COR-L47 (cell line): ENCODE results near the gene CCDC9.
"Not testable (repeated sequence)": the region's sequence is repeated elsewhere in the genome, so short reads cannot be mapped to it uniquely, and the experiment has no call there.

Experiments used
- DNase-seq: peaks from one replicate; lab custom pipeline; 2025; lab: John Stamatoyannopoulos, UW

Gene CCDC9

DNA sequence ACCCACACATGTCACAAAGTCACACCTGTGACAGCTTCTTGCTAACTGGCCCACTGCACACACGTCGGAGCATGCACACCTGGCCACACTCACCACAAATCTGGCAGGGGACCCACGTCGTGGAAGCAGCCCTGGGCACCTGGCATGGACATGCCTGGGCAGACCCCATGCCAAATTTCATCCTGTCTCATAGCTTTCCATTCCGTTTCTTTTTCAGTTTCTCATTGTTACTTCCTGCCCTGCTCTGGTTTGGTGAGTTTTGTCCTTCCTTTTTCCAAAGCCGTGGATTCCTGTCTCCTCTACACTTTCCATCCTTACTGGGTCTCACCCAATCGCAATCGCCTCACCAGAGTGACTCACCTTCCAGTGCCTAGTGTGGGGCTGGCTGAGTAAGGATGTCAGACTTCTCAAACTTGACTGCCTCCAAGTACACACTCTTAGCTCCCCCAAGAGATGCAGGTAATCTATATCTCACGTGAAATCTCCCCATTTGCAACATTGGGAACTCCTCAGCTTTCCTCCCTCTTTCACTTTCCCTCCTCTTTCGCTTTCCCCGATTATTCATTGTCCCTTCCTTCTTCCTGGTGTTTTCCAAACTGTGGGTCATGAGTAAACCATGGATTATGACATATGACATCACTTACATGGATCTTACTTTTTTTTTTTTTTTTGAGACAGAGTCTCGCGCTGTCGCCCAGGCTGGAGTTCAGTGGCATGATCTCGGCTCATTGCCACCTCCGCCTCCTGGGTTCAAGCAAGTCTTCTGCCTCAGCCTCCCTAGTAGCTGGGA, 23.7 kb upstream of the CCDC9 start:
- DNase-seq = no peak

DNA sequence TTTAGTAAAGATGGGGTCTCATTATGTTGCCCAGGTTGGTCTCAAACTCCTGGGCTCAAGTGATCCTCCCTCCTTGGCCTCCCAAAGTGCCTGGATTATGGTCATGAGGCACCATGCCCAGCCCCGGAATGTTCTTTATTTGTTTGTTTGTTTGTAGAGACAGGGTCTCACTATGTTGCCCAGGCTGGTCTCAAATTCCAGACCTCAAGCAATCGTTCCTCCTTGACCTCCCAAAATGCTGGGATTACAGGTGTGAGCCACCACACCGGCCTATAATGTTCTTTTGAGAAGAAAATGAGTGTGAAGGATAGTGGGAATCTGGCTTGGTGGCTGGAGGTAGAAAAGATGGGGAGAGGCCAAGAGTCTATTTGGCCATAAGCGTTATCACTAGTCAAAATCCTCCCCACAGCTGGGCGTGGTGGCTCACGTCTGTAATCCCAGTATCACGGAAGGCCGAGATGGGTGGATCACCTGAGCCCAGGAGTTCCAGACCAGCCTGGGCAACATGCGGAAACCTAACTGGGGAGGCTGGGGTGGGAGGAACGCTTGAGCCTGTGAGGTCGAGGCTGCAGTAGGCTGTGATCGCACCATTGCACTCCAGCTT, 20.2 kb upstream of the CCDC9 start:
- DNase-seq = no peak

GRCh38 chr19:47239152-47239551, 17.2 kb upstream of the CCDC9 start:
- DNase-seq = no peak

DNA sequence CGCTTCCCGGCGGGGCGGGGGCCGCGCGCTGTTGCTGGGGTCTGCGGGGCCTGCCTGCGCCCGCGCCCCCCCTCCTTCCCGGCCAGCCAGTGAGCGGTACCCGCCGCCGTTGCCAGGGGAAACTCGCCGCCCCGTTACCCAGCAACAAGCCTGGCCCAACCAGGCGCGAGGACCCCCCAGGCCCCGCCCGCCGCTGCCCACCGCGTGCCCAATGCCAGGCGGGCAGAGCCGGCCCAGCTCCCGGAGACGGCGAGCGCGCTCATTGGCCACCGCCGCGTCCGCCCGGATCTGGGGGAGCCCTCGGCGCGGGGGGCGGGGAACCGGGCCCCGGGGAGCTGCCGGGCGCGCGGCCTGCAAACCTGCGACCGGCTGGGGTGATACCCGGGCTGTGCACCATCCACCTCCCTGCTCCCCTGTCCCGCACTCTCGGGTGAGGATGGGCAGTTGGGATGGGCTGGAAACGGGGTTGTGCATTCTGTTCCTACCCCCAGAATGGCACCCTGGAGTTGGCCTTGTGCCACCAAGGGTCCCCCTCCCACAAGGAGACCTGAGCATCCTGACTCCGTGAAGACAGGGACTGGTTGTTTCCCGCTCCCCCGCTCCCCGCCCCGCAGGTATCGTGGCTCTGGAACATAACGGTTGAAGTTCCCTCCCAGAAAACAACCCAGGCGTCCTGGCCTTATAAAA, 16.6 kb upstream of the CCDC9 start:
- peak; percentile 89 for DNase-seq

DNA sequence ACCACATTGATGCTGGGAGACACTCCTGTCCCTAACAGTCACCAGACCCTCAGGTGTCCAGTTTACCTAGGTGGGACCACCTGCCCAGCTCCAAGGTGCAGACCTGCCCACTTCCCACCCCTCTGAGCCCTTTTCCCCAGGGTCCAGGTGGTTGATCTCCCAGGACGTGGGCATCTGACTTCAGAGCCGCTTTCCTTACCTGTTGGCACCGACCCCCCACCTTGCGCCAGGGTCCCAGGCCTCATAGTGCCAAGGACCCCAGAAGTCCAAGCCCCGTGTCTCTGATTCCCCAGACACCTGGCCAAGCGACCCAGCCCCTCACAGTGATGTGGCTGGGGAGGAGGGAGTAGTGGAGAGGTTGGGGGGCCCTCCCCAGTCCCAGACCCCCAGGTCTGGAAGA, 15.8 kb upstream of the CCDC9 start:
- DNase-seq = no peak

DNA sequence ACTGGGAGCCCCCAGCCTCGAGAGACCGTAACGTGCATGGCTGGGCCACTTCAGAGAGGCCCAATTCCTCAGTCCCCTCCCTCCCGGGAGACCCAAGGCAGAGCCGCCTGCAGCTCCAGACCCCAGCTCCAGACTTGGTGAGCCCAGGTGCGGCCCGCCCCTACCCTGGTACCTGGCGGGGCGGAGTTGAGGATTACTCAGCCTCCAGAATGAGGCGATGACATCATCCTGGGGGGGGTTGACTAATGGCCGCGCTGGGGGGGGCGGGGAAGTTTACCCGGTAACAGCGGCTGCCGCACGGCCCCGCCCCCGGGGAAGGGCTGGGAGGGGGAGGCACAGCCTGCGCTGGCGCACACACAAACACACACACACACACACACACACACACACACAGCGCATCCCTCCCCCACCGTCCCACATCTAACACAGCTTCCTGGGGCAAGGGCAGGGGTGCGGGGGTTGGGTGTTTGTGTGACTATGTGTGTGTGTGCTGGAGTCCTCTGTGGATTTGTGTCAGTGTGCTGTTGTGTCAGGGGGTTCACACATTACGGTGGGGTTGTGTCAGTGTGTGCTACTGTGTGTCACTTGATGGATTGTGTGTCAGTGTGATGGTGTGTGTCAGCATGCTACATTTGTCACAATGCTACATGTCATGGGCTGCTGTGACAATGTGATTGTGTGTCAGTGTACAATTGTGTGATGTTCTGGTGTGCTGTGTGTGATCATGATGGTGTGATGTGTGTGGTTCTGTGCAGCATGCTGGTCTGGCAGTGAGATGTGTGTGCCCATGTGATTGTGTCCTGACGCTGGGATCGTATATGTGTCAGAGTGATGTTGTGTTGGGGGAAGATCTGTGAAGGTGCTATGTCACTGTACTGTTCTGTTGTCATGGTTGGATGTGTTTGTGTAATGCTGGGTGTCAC, 15.1 kb upstream of the CCDC9 start:
- DNase-seq = peak; percentile 92

DNA sequence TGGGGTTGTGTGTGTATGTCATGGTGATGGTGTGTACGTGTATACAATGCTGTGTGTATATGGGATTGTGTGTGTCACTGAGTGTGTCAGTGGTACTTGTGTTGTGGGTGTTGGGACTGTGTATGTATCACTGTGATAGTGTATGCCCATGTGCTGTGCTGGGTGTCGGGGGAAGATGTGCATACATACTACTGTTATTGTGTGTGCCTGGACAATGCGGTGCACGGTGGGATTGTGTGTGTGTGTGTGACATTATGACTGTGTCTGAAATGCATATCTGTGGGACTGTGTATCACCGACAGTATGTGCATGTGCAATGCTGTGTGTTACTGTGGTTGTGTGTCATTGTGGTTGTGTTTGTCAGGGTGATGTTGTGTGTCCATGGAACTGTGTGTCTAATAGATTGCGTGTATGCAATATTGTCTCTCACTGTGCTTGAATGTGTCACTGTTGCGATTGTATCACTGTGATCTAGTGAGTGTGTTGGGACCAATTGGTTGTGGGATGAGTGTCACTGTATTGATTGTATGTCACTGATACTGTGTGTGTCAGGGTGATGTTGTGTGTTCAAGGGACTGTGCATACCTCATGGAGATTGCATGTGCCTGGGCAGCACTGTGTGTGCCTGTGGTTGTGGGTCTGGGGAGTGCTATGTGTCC, 14.3 kb upstream of the CCDC9 start:
- no peak for DNase-seq

GRCh38 chr19:47243364-47243775, 13.0 kb upstream of the CCDC9 start:
- no peak for DNase-seq

GRCh38 chr19:47243776-47244547, 12.4 kb upstream of the CCDC9 start:
- peak; percentile 89 for DNase-seq

DNA sequence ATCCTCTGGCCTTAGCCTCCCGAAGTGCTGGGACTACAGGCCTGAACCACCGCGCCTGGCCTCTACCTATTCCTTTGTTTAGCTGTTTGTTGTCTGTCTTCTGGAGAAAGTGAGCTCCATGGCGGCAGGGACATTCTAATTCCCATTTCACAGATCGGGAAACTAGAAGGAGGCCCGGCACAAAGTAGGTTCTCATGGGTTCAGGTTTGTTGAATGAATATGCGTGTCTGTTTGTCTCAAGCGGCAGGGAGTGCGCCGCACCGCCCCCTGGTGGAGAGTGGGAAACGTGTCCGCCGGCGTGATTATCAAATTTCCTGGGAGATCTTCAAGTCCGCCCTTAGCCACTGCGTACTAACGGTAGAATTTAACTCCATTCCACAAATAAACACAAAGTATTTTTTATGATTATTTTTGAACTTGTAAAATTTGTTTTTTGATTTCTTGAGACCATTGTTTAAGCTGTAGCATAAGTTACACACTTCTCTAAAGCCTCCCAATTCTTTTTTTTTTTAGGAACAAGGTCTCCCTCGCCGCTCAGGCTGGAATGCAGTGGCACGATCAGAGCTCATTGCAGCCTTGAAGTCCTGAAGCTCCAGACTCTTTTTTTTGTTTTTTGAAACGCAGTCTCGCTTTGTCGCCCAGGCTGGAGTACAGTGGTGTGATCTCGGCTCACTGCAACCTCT, 8.9 kb upstream of the CCDC9 start:
- DNase-seq = no peak

DNA sequence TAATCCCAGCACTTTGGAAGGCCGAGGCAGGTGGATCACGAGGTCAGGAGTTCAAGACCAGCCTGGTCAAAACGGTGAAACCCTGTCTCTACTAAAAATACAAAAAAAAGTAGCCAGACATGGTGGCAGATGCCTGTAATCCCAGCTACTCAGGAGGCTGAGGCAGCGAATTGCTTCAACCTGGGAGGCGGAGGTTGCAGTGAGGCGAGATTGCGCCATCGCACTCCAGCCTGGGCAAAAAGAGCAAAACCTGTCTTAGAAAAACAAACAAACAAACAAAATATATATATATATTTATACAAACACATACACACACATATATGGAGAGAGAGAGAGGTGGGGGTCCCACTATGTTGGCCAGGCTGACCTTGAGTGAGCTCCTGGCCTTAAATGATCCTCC, 3.3 kb upstream of the CCDC9 start:
- not testable (repeated sequence) for DNase-seq

- DNase-seq = no peak
Measured at GRCh38 chr19:47253467-47253881, 2.9 kb upstream of the CCDC9 start.

GRCh38 chr19:47253970-47254369, 2.4 kb upstream of the CCDC9 start:
- no peak for DNase-seq

- DNase-seq = peak; percentile 100
Measured at GRCh38 chr19:47256693-47257410, 527 bp downstream of the CCDC9 start.

DNA sequence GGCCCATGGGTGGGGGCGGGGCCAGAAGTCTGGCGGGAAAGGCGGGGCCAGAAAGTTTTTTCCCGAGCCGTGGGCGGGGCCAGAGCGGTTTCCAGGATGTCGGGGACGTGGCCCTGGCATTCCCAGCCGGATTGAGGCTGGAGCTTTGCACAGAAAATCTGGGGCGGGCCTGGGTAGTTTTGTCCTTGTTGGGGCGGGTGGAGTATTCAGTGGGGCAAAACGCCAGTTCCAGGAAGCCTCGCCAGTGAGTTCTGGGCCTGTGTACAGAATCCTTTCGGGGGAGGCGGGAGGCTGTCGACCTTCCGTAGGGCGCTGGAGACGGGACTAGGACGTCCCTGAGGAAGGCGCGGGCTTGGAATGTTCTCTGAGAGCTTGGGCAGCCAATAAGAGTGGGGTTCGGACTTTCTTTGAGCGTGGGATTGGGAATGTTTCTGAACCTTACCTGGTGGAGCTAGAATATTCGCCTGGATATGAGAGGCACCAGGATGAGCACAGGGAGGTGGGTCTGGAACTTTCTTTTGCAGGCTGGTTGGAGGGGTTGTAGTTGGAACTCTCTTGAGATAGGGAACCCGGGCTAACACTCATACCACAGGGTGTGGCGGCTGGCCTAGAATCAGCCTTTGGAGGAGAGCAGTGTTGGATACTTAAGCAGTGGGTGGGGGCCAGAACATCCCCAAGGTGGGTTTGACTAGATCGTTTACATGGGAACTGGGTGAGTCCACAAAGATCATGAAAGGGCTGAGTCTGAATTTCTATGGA, 1.3 kb downstream of the CCDC9 start:
- DNase-seq = no peak

DNA sequence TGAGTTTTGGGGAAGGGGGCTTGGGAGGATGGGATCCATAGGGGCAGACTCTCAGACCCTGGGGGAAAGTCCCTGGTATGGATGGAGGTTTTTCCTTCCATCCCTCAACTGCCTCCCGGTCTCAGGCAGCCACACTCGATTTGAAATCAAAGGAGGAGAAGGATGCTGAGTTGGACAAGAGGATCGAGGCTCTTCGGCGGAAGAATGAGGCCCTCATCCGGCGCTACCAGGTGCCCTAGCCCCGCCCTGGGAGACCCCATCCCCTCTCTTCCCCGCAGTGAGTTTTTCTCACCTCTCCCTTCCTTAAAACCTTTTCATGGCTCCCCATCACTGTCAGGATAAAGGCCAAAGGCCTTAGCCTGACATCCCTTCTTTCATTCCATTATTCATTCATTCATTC, 2.1 kb downstream of the CCDC9 start:
- no peak for DNase-seq

DNA sequence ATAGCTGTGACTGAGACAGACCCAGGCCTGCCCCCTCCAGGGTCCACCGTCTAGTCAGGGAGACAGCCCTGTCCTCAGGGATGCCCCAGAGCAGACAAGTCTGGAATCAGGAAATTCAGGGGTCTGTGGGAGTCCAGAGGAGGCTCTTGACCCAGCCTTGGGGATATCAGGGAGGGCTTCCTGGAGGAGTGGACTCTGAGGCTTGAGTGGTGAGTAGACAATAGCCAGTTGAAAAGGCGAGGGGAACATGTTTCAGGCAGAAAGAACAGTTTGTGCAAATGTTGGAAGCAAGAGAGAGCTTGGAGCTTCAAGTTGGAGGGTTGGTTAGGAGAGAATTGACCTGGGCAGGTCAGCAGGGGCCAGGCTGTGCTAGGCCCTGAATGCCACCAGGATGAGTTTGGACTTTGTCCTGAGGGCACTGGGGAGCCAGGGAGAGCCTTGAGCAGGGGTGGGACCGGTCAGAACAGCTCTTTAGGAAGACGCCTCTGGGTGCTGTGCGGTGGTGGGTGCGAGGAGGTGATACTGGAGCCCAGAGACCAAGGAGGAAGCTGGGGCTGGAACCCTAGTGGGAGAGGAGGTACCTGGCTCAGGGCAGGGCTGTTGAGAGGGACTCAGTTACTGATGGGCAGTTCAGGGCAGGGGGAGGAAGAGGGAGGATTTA, 2.7 kb downstream of the CCDC9 start:
- no peak for DNase-seq

DNA sequence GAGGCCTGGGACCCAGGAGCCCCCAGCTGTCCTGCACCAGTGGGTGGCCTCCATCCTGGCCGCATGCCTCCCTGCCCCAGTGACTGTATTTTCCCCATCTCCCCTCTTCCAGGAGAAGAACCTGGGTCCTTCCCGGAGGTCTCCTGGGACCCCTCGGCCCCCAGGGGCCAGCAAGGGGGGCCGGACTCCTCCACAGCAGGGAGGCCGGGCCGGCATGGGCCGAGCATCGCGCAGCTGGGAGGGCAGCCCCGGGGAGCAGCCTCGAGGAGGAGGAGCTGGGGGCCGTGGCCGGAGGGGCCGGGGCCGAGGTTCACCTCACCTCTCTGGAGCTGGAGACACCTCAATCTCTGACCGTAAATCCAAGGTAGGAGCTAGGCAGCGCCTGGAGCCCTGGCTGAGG, 4.2 kb downstream of the CCDC9 start:
- DNase-seq = no peak
